ENCODE data around the gene GEMIN5. TPM values are rescaled to one million over a fixed set of nuclear protein-coding genes. Genes with fewer than 3 reads are reported as not detected.
"Not testable (repeated sequence)": the region's sequence is repeated elsewhere in the genome, so short reads cannot be mapped to it uniquely, and the experiment has no call there.

The GEMIN5 gene
- total and polyA plus RNA-seq, 2 of the 13 experiments (the other 11 are each of a cell fraction or from before 2014, with no cell fraction given), result 6.6 to 28.6 TPM

- TF ChIP-seq ATF7-NPFF (CRISPR knock-in tag; IDR thresholded peaks at IDR 0.05; ENCODE audit: low read depth), result no peak
- TF ChIP-seq MTF2 (CRISPR knock-in tag; IDR thresholded peaks at IDR 0.05; ENCODE audit: borderline replicate concordance), result no peak
- TF ChIP-seq PAWR (CRISPR knock-in tag; IDR thresholded peaks at IDR 0.05; ENCODE audit: borderline replicate concordance), result no peak
- no peak for TF ChIP-seq MTF1 (CRISPR knock-in tag; IDR thresholded peaks at IDR 0.05)
- TF ChIP-seq YEATS4 (CRISPR knock-in tag; IDR thresholded peaks at IDR 0.05; ENCODE audit: borderline replicate concordance), result no peak
- no peak for TF ChIP-seq ZNF274 (CRISPR knock-in tag; IDR thresholded peaks at IDR 0.05)
- no peak for TF ChIP-seq HMG20A (CRISPR knock-in tag; IDR thresholded peaks at IDR 0.05; ENCODE audit: borderline replicate concordance)
- TF ChIP-seq ZNF747 (CRISPR knock-in tag; IDR thresholded peaks at IDR 0.05; ENCODE audit: borderline replicate concordance), result no peak
Observed at GRCh38 chr5:154986151-154986550, 48.1 kb upstream of the GEMIN5 start (continued).

- DNase-seq (ENCODE audit: low spot score) (no peak), FAIRE-seq (no peak), ATAC-seq (no peak)
- Histone ChIP-seq H3K27me3 (ENCODE audit: control insufficient read depth in 1 of 2, insufficient read depth in 2 of 2, low read length in 2 of 2) (0 out of 5 replicates have a peak, but pooled peaks cover 0 to 1% of the 10 kb centered on the region in 2 experiments), H3K27ac (ENCODE audit: extremely low read length, insufficient read depth, low read length) (no peak overlapping the region), H4K20me1 (ENCODE audit: insufficient read depth, low read length) (no peaks in the 10 kb centered on the region), H3K36me3 (replicated peaks in 1 of 2; ENCODE audit: control insufficient read depth in 1 of 2, insufficient read depth in 2 of 2, low read length in 2 of 2) (no peaks in the 10 kb centered on the region), H3K79me2 (ENCODE audit: insufficient read depth, low read length) (no peaks in the 10 kb centered on the region), H3K4me1 (ENCODE audit: insufficient read depth, low read length) (no peaks in the 10 kb centered on the region), H3K9me3 (ENCODE audit: low read length) (no peaks in the 10 kb centered on the region), H2AFZ (ENCODE audit: low read length) (no peak overlapping the region), H3K4me2 (ENCODE audit: low read depth, low read length) (no peak overlapping the region), H3K9ac (ENCODE audit: insufficient read depth, low read depth, low read length) (no peak overlapping the region), H3K4me3 (replicated peaks in 1 of 3; ENCODE audit: insufficient read depth in 1 of 3, low read depth in 2 of 3, low read length in 3 of 3) (no peak overlapping the region)
- CTCF ChIA-PET (ENCODE audit: low intra/inter-chr PET ratio, low total read pairs), result no interaction called here
- TF ChIP-seq ZNF501 (CRISPR knock-in tag; IDR thresholded peaks at IDR 0.05) (no peak), ZNF597 (CRISPR knock-in tag; IDR thresholded peaks at IDR 0.05) (no peak), MIXL1 (CRISPR knock-in tag; IDR thresholded peaks at IDR 0.05) (no peak), PBX2 (CRISPR knock-in tag; IDR thresholded peaks at IDR 0.05) (no peak), ZNF616 (CRISPR knock-in tag; IDR thresholded peaks at IDR 0.05; ENCODE audit: low read depth) (no peak), JUND (CRISPR knock-in tag; IDR thresholded peaks at IDR 0.05) (no peak), BRF2 (CRISPR knock-in tag; IDR thresholded peaks at IDR 0.05) (no peak), HES4 (CRISPR knock-in tag; IDR thresholded peaks at IDR 0.05; ENCODE audit: borderline replicate concordance) (no peak)
- intact Hi-C loops (cut with micrococcal nuclease; ENCODE audit: unreplicated experiment) (no loop called here), in situ Hi-C loops (cut with HindIII; ENCODE audit: extremely low pct_ligation_motif_present, low pct_unique_long_range_greater_than_20kb) (no loop called here)
- 26% methylated on average over 8 of the region's 8 CpGs for WGBS (ENCODE audit: low lambda C conversion rate)
- no TSS peak for BruUV-seq (replicated peaks)
- POLR2A ChIA-PET, result no interaction called here
Observed at GRCh38 chr5:154984946-154985516, 47.0 kb upstream of the GEMIN5 start.

GRCh38 chr5:154978294-154978693 is 40.3 kb upstream of the GEMIN5 start:
- in situ Hi-C loops (cut with HindIII; ENCODE audit: extremely low pct_ligation_motif_present, low pct_unique_long_range_greater_than_20kb), result loop anchor here (10.0 kb wide), 1 partner anchor 47 kb away; no protein-coding TSS in a partner anchor
- H3K27ac ChIP-seq (ENCODE audit: extremely low read length, insufficient read depth, low read length); DNase-seq (ENCODE audit: low spot score); H3K4me3 ChIP-seq (replicated peaks in 1 of 3; ENCODE audit: insufficient read depth in 1 of 3, low read depth in 2 of 3, low read length in 3 of 3); H3K79me2 ChIP-seq (ENCODE audit: insufficient read depth, low read length); H3K36me3 ChIP-seq (replicated peaks in 1 of 2; ENCODE audit: control insufficient read depth in 1 of 2, insufficient read depth in 2 of 2, low read length in 2 of 2); H3K4me1 ChIP-seq (ENCODE audit: insufficient read depth, low read length); H2AFZ ChIP-seq (ENCODE audit: low read length); FAIRE-seq; POLR2A ChIA-PET; ATAC-seq; BruUV-seq (replicated peaks); H3K9ac ChIP-seq (ENCODE audit: insufficient read depth, low read depth, low read length); H3K9me3 ChIP-seq (ENCODE audit: low read length); CTCF ChIA-PET (ENCODE audit: low intra/inter-chr PET ratio, low total read pairs); H3K4me2 ChIP-seq (ENCODE audit: low read depth, low read length); intact Hi-C loops (cut with micrococcal nuclease; ENCODE audit: unreplicated experiment); H4K20me1 ChIP-seq (ENCODE audit: insufficient read depth, low read length); H3K27me3 ChIP-seq (ENCODE audit: control insufficient read depth in 1 of 2, insufficient read depth in 2 of 2, low read length in 2 of 2): not testable (repeated sequence)
- 93% methylated on average over 2 of the region's 2 CpGs for WGBS (ENCODE audit: low lambda C conversion rate)

Data from HepG2 (cell line).